ENCODE results near the gene AHR.
"Not testable (repeated sequence)": the region's sequence is repeated elsewhere in the genome, so short reads cannot be mapped to it uniquely, and the experiment has no call there.

GRCh38 chr7:17348932-17349331 lies 50.5 kb downstream of the AHR start:
- TF ChIP-seq CTCF (IDR thresholded peaks at IDR 0.05; ENCODE audit: low read length); EZH2 (IDR thresholded peaks at IDR 0.05; ENCODE audit: borderline replicate concordance, low read length): not testable (repeated sequence)

All from OCI-LY1 (cell line).